Right renal cortex interstitium (tissue), 3 donors: ENCODE data around the gene LRG1. TPM values are rescaled to one million over a fixed set of nuclear protein-coding genes. Genes with fewer than 3 reads are reported as not detected.

ENCODE experiments used
- DNase-seq, 3 donors: peaks; one replicate each; pipeline ENCODE4 v3.0.0-alpha.2; 2013; ENCODE audit warnings: low read depth in 3 of 3, low spot score in 2 of 3
- polyA plus RNA-seq, 3 donors: library from polyadenylated mRNA; unstranded; fragments of 120-200 nt; gene quantifications; one replicate each; pipeline ENCODE4 v1.2.1, GENCODE V29; 2013; ENCODE audit not compliant: insufficient read length in 3 of 3

The LRG1 gene
- polyA plus RNA-seq, 3 donors, result 0.44 to 0.65 (median 0.57) TPM

DNA sequence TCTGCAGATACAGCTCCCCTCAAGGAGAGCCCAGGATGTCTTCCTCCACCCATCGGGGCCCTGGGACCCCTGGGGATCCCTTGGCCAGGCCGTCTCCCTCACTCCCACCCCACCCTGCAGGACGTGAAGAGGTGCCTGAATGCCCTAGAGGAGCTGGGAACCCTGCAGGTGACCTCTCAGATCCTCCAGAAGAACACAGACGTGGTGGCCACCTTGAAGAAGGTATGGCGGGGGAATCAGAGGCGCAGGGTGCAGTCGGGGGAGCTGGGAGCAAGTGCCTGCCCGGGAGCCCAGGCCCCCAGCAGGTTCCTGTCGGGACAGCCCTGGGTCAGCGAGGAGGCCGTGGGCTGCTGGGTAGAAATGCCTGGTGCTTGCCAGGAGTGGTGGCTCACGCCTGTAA, 41.1 kb downstream of the LRG1 start:
- no peak for DNase-seq

DNA sequence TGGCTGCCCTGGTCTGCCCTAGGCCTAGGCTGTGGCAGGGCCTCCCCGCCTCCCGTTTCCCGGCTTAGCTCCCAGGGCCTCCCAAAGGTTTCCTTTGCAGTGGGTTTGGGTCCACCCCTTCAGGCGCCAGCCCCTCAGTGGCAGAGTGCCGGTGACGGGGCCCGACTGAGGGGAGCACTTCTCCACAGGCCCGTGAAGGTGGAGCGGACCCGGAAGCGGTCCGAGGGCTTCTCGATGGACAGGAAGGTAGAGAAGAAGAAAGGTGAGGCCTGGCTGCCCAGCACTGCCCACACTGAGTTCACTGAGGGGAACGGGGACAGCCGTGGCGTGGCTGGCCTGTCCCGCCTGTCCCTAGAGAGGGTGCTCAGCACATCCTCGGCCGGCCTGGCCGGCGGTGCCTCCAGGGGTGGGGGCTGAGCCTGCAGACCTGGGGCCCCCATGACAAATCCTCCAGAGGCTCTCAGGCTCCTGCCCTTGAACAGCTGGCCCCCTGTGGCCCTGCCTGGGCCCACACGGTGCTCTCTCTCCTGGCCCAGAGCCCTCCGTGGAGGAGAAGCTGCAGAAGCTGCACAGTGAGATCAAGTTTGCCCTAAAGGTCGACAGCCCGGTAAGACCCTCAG, 42.0 kb downstream of the LRG1 start:
- no peak for DNase-seq

- no peak for DNase-seq
Observed at GRCh38 chr19:4496304-4496703, 43.5 kb downstream of the LRG1 start.

GRCh38 chr19:4495471-4495870, 44.4 kb downstream of the LRG1 start:
- no peak for DNase-seq

- DNase-seq, result no peak
Observed at GRCh38 chr19:4494691-4495064, 45.2 kb downstream of the LRG1 start.

GRCh38 chr19:4493929-4494690, 45.7 kb downstream of the LRG1 start:
- DNase-seq, result no peak

- DNase-seq, result no peak
Observed at GRCh38 chr19:4493104-4493928, 46.5 kb downstream of the LRG1 start.

GRCh38 chr19:4492337-4493103, 47.3 kb downstream of the LRG1 start:
- DNase-seq, result no peak

GRCh38 chr19:4491446-4491845, 48.4 kb downstream of the LRG1 start:
- DNase-seq, result no peak

DNA sequence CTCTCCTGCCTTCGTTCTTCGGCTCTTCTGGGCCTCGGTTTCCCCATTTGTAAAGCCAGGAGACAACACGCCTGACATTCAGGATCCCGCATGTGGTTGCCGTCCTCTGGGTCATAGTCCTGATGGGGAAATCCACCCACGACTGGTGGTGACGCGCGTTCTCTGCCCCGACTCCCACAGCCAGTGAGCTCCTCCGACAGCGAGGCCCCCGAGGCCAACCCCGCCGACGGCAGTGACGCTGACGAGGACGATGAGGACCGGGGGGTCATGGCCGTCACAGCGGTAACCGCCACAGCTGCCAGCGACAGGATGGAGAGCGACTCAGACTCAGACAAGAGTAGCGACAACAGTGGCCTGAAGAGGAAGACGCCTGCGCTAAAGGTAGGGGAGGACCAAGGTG, 51.3 kb downstream of the LRG1 start:
- no peak for DNase-seq

DNA sequence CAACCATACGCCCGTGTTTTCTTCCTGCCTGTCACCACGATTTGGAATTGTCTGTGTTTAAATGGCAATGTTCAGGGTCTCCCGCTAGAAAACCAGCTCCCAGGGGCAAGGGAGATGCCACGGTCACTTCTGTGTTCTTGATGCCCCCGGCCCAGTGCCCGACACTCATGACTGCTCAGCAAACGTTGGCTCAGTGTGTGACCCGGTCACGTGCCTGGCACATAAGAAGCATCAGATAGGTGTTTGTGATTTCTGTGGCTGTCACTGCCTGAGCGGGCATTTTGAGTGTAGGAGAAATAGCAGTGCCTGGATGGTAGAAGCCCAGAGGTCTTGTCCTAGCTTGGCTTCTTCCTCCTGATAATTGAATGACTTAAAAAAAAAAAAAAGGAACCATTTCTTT, 52.3 kb downstream of the LRG1 start:
- no peak for DNase-seq

Other genes with a start within 250 kb of the LRG1 start
- under 1 TPM in 2 of 3 donors, not detected in 1; 0.14 to 0.28 TPM for gene TMIGD2, start 237.6 kb downstream of the LRG1 start, polyA plus RNA-seq
- gene FSD1, start 235.4 kb downstream of the LRG1 start, polyA plus RNA-seq, result 1 to 10 TPM; 4.3 to 5.4 (median 5.0) TPM
- gene STAP2, start 201.2 kb downstream of the LRG1 start, polyA plus RNA-seq, result 10 to 100 TPM; 22.6 to 30.0 (median 24.5) TPM
- gene MPND, start 196.5 kb downstream of the LRG1 start, polyA plus RNA-seq, result 10 to 100 TPM; 21.0 to 24.9 (median 24.4) TPM
- 10 to 100 TPM; 50.8 to 62.5 (median 50.9) TPM for gene SH3GL1, start 139.5 kb downstream of the LRG1 start, polyA plus RNA-seq
- gene CHAF1A, start 137.4 kb downstream of the LRG1 start, polyA plus RNA-seq, result 10 to 100 TPM; 21.3 to 26.1 (median 21.3) TPM
- gene UBXN6, start 82.2 kb downstream of the LRG1 start, polyA plus RNA-seq, result 10 to 100 TPM; 75.7 to 95.3 (median 87.0) TPM
- gene HDGFL2, start 67.7 kb downstream of the LRG1 start, polyA plus RNA-seq, result 10 to 100 TPM; 58.9 to 66.0 (median 62.3) TPM
- gene PLIN4, start 21.6 kb downstream of the LRG1 start, polyA plus RNA-seq, result under 1 TPM; 0.37 to 0.59 (median 0.57) TPM
- gene PLIN5, start 4.8 kb downstream of the LRG1 start, polyA plus RNA-seq, result 1 to 10 TPM; 2.3 to 3.2 (median 2.3) TPM
- 1 to 10 TPM; 1.7 to 2.7 (median 2.2) TPM for gene SEMA6B, start 19.6 kb upstream of the LRG1 start, polyA plus RNA-seq
- gene TNFAIP8L1, start 99.5 kb upstream of the LRG1 start, polyA plus RNA-seq, result 10 to 100 TPM; 11.4 to 15.2 (median 12.5) TPM
- 10 to 100 TPM; 64.0 to 72.1 (median 71.4) TPM for gene MYDGF, start 130.3 kb upstream of the LRG1 start, polyA plus RNA-seq
- 10 to 100 TPM; 17.4 to 20.4 (median 18.7) TPM for gene DPP9, start 183.8 kb upstream of the LRG1 start, polyA plus RNA-seq